ENCODE results near the gene PHF2.

The PHF2 gene

DNA sequence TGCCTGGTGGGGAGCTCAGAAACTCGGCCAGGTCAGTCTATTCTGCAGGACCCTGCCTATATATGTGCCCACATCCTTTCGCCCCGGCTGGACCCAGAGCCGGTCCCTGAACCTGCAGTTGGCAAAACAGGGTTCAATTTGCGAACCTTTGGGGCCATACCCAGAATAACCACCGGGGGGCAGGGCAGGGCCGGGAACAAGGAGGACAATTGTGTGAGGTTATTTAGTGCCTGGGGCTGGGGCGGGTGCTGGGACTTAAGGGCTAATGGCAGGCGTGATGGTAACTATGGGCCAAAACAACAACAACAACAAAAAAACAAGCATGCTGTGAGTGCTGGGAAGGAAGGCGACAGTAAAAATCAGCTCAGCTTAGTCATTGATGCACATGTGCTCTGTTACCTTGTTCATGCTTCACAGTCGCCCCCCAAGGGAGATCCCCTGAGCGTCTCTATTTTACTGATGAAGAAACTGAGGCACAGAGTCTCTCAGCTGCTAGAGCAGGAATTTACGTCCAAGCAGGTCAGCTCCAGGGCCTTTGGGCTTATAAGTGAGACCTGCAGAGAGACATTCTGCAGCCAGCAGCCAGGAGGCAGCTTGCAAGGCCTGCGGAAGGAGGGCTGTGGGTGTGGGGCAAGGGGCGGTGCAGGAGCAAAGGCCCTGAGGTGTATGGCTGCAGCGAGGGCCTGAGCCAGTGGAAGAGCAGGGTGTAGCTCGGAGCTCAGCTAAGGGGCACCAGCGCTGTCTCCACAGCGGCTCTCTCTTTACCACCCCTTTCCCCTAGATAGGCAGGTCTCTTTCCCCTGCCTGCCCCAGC, 106.0 kb downstream of the PHF2 start:
- DNase-seq, result no peak

DNA sequence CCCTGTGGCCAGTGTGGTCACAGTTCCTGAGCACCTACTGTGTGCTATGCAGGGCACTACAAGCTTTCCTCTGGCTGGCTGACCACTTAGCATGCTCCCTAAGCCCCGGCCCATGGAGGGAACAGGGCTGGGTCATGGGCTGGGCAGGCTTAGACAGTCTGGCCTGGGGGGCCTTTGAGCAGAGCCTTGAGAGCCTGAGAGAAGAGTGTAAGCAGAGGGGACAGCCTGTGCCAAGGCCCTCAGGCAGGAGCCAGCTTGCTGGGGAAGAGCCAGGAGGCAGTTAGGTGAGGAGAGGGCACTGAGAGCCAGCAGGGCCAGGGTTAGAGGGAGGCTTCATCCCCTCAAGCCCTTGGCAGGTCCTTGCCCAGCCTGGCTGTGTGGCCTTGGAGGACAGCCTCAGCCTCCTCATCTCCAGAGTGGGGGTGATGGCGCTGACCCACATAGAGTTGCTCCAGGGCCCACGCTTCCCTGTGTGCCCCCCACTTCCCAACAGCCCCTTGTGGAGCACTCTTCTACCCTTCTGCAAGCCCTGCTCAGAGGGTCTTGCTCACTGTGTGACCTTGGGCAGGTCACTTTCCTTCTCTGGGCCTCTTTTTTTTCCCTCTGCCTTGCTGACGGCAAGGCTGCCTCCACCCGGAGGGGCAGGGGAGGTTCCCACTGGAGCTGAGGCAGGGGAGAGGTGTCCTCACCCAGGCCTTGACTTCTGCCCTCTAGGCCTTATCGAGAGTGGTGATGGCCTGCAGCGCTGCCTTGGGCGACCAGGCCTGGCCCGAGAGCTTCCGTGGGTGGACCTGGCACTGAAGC, 107.1 kb downstream of the PHF2 start:
- no peak for DNase-seq

DNA sequence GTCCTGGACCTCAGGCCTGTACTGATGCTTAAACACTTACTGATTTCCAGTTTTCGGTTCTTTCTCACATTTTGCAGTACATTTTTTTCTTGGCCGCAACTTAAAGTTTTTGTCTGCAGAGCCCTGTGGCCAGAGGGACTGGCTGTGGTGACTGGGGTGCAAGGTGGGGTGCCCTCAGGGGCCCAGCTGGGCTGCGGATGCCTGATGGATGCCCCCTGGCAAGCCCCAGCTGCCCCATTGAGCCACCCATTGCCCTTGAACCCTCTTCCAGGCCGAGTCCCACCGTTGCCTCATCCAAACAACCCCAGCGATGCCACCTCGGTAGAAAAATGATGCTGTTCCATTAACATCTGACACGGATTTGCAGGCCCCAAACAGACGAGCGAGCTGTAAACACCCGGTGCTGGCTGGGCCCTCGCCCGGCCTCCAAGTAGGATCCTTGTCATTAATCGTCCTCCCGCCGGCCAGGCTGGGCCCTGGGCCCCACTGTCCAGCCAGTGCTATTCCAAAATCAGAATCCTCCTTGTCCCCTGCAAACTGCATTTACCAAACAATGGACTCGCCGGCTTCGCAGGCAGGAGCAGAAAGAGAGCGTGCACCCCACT, 107.9 kb downstream of the PHF2 start:
- DNase-seq, result no peak

DNA sequence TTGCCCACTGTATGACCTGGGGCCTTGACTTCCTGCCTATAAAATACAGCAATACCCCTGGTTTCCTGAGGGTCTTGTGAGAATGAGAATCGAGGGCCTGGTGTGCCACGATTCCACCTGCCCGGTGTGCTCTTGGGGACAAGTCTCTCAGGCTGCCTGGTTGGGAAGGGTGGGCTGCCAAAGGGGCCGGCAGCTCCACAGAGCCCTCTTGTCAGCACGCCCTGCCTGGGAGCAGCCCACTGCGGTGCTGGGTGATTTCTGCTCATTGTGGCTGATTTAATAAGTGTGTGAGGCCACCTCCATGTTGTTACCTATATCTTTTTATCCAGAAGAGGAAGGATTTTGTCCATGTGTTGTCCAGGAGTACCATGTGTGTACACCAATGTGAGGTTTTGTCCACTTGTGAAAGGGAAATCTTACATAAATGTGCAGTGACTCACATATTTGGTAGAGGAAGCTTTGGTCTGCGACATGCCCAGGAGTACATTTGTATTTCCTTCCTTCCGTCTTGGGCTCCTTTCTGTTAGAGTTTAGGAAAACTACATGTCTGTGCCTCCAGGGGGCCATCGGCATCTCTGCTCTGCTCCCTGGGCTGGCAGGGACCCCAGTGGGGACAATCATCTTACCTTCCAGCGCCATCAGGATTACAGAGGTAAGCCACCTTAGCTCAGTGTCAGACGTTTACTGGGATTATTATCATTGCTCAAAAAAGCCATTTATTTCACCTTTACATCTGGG, 108.6 kb downstream of the PHF2 start:
- DNase-seq, result no peak

DNA sequence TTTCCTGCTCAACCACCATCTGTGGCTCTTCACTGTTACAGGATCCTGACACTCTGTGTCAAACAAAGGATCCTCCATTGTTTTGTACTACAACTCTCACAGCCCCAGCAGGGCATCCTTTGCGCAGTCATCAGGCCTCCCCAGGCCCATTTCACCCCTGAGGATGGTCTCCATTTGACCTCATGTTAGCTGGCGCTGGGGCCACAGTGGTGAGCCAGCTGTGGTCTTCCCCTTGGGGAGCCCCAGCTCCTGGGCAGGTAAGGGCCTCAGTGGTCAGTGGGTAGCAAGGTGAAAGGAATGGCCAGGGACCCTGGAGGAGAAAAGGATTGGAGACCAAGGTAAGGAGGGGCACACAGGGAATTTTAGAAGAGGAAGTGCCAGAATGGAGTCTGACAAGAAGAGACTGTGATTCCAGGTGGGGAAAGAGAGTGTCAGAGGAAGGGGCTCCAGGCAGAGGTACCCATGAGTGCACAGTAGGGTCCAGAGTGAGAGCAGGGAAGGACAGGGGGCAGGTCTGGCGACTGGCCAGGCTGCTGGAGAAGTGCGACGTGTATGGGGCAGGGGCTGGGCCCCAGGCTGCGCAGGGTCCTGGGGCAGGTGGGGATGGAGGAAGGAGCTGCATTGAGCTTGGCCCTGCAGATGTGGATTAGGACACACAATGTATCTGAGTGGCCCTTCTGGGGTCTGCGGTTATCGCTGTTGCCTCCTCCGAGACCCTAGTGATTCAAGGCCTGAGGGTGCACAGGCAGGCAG, 109.9 kb downstream of the PHF2 start:
- DNase-seq, result no peak

DNA sequence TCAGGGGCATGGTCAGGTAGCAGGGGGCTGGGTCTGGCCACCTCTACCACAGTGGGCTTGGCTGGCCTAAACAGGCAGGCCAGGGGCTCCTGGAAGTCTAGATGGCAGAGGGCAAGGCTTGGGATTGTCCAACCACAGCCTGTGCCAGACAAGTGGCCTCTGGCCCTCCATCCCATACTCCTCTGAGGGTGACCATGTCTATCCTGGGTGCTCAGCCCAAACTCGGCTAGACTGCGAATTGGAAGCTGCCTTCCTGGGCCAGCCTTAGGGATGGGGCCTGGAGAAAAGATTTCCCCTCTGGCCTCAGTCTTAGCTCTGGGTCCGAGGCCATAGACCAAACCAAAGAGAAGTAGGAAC, 110.5 kb downstream of the PHF2 start:
- no peak for DNase-seq

DNA sequence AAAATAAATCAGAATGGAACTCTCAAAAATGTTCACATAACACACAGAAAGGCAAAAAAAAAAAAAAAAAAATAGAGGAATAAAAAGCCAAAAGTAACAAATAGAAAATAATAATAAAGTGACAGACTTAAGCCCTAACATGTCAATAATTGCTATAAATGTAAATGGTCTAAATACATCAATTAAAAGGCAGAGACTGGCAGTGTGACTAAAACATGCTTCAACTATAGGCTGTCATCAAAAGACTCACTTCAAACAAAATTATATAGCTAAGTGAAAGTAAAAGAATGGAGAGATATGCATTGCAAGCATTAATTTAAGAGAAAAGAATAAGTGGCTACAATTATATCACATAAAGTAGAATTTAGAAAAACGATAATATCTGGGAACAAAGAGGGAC, 114.2 kb downstream of the PHF2 start:
- DNase-seq, result no peak

DNA sequence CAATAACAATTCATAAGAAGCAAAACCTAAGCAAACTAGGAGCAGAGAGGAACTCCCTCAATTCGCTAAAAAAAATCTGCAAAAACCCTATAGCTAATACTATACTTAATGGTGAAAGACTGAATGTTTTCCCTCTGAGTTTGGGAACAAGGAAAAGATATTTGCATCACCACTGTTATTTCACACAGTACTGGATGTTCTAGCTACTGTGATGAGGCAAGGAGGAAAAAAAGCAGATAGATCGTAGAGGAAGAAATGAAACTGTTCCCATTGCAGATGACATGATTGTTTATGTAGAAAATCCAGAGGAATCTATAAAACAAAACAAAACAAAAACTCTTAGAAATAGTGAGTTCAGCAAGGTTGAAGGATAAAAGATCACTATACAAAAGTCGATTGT, 116.7 kb downstream of the PHF2 start:
- no peak for DNase-seq

DNA sequence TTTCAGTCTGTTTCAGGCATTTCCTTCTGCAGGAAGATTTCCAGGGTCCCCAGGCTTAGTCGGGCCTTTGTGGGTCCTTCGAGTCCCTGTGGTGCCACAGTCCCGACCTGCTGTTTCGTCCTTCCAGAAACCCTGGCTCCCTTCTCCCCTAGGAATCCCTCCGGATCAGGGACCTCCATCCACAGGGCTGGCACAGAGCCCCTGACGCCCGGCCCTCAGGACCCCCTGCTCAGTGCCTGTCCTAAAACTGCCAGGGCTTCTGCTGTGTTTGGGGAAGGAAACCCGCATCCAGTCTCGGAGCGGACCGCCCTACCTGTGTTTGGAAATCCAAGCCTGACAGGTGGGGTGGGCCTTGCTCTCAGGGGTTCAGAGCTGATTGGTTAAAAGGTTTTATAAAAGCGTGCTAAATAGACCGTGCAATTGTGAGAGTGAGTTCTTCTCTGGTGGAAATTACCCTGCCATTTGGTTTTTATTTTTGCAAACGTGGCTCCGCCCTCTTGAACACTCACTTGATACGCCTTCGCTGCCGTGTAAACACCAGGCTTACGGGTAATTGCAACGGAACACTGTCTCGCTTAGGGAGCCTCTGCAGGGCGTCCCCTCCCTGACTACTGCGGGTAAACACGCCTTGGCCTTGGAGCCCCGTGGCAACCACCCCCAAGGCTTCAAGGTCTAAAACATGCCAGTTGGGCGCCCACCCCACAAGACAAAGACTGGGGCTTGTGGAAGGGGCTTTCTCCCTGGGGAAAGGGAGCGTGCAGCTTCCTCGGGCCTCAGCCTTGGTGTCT, 121.2 kb downstream of the PHF2 start:
- DNase-seq, result no peak

DNA sequence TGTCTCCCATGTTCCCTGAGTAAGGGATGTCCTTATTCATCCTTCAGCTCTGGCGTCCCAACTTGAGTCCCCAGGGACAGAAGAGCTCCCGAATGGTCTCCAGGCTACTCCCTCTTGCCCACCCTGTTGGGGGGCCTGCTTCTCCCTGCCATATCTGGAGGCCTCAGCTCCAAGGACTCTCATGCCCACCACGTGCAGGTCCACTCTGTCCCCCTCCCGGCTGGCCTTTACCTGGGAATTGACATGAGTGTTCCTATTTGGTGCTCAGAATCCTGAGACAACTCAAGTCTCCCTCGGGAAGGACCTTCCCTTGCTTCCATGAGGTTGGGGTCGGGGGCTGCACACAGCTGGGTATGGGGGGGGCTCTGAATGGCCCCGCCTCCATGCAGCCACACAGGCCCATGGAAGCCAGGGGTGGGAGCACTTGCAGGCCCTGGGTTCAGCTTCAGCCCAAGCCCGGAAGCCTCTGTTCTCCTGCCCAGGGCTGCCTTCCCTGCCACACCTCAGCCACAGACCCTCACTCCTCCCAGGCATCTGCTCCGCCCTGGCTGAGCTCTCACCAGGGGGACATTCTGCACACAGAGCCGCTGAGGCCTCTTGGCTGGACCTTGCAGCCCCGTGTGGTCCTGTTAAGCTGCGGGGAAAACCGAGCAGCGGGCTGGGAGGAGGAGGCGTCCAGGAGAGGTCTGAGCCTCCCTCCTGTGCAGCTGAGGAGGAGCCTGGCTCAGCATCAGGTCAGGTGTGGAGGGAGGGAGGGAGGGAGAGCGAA, 121.9 kb downstream of the PHF2 start:
- no peak for DNase-seq

DNA sequence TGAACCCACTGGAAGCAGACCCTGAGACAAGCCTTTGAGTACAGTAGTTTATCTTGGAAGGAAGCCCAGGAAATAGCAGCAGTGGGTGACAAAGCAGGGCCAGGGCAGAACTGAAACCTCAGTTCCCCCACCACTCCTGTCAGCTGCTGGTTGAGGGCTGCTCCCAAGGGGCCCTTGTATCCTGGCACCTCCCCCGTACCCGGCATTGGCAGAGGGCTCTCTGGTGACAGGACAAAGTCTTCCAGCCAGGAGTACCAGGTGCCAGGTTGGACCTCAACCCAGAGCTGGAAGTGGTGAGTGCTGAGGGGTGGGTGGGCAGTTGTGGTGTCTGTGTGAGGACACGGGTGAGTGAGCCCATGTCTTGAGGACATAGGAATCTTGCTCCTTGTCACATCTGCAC, 123.3 kb downstream of the PHF2 start:
- no peak for DNase-seq

DNA sequence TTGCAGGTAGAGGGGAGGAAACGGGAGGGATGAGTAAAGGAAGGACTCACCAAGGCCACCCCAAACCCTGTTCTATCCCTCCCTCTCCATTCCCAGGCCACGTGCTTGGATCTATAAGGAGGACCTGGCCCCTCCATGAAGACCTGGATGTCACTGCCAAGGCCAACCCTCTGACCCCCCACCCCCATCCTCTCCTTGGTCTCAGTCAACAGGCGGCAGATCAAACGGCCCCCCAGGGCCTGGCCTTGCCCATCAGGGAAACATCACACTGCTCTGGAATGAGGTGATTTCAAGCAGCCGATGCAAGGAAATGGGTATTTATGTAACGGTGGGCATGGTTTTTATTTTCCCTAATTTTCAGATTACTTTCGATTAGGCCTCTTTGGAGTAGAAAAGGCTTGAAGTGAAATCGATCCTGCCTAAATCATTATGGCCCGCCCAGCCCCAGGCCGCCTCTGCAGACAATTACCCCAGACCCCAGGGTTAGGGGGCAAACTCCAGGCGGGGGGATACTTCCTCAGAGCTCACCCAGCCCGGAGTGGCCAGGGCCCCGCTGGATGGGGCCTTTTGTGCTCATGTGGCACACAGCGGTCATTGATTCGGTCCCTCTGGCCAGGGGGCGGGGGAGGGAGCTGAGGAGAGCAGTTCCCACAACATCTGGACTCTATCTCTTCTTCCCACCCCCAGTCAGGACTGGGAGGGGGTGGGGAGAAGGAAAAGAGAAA, 125.3 kb downstream of the PHF2 start:
- no peak for DNase-seq

DNA sequence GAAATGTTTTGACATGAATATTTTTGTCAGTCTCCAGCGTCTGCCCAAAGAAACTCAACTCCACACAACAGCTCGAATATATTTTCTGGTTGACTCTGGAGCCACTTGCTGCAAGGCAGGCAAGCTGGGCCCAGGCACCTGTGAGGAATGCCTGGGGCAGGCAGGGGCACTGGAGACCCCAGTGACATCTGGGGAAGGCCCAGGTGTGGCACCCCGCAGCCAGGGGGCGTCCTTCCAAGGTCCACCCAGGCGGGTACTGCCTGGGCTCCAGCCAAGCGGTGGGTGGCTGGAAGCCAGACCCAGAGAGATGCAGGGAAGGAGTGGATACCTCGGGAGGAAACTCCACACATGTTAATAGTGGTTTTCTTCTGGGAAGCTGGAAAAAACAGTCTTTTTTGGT, 125.9 kb downstream of the PHF2 start:
- DNase-seq, result no peak

DNA sequence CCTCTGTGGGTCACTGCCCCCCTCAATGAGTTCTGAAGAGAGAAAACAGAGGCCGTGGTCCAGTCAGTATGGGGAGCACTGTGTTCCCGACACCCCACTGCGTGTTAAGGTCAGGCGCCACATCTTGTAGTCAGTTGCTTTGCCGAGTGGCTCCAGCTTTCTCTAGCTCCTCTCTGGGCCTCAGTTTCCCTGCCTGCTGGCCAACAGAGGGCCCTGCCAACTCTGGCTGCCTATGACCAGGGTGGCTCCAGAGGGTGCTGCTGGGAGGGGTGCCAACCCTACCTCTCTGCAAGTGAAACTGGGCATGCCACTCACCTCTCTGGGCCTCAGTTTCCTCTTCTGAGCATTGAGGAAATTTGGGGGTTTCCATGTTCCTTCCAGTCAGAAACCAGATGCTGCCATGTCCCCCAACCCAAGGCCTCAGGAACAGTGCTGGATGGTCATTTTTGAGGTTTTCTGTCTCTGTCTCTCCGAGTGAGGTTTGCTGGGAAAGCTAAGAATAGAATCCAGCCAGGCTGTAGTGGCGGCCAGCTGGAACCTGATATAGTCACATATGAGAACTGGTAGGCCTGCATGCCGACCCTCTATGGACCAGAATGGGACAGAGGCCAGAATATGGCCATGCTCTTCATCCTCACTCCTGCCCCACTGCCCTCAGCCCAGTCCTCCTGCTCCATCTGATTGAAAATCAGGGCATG, 132.1 kb downstream of the PHF2 start:
- no peak for DNase-seq

DNA sequence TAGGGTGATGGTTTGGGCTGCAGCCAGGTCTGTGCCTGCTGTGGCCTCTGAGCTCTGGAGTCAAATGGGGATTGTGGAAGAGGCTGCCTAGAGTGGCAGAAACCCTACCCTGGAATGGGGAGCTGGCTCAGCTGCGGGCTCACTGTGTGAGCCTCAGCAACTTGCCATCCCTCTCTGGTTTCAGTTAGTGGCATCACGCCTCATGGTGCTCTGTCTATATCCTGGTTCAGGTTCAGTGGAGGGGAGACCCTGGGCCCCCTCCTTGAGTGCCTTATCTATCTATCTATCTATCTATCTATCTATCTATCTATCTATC, 132.6 kb downstream of the PHF2 start:
- DNase-seq, result no peak

DNA sequence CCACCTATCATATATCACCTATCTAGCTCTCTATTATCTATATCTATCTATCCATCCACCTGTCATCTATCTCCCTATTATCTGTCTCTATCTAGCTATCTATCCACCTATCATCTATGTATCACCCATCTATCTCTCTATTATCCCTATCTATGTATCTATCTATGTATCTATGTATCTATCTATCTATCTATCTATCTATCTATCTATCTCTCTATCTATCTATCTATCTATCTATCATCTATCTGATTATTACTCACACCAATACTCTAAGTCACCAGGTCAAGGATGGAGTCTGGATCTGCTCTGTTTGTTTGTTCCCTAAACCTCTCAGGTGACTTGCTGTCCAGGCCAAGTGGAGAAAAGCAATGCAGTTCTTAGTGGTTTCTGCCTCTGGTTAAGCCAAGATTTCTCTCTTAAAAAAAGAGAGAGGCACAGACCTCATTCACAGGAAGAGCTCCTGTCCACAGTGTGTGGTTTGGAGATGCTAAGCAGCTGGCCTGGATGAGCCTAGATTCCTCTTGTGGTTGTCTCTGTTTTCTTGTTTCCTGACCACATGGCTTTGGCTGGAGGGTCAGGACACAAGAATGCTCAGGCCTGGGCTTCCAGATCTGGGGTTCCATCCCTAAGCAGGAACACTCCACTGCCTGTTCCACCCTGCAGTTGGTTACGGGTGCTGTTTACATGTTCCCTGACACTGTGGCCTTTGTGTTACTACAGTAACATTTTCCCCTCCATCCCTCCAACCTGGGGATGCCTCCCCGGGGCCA, 133.4 kb downstream of the PHF2 start:
- DNase-seq, result no peak

DNA sequence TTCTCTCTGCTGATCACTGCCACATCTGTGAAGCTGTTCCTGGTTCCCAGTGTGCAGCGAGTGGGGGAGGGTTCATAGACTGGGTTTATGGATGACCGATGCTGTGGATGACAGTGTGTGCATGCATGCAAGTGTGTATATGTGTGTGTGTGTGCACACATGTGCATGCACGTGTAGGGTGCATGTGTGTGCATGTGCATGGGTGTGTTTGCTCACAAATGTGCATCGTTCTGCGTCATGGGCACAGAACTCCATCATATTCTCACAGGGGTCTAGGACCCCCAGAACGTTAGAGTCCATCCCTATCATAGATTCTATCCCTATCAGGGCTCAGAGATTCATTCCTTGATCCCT, 134.0 kb downstream of the PHF2 start:
- no peak for DNase-seq

DNA sequence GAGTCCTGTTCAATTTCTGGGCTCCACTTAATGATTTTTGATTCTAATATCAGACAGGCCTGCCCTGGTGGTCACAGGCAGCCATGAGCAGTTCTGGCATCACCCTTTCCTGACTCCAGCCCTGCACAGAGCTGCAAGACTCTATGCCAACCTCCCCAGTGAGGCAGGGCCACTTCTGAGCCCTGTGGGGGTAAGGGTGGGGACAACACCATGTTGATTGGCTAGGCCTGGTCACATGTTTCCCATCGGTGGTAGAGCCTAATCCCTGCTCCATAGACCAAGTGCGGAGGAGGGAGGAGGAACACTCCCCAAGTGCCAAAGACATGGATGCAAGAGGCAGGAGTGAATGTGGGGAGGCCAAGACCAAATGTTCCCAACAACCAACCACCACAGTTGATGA, 134.6 kb downstream of the PHF2 start:
- DNase-seq, result no peak

DNA sequence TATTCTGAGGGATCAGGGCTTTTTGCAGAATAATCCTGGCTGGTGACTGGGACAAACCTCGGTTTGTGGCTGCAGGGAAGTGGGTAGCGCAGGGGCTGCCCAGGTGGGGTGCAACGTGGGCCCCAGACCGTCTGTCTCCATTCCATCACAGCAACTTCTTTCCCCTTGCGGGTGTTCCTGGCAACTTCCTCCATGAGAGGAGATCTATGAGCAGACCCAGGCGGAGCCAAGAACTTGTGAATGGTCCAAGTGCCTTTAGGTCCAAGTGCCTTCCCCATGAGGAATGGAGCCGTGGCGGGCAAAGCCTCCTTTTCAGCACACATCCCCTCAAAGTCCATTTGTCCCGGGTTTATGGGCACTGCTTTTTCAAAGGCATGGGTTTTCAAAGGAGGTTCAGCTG, 136.5 kb downstream of the PHF2 start:
- no peak for DNase-seq
